Measurements from ENCODE around the gene SMARCA4.

The SMARCA4 gene

GRCh38 chr19:11035441-11036377, 74.9 kb downstream of the SMARCA4 start:
- DNase-seq (ENCODE audit: low read depth): peak; percentile 89

GRCh38 chr19:11038511-11038910, 77.7 kb downstream of the SMARCA4 start:
- no peak for DNase-seq (ENCODE audit: low read depth)

- no peak for DNase-seq (ENCODE audit: low read depth)
Measured at GRCh38 chr19:11041194-11041593, 80.4 kb downstream of the SMARCA4 start.

DNA sequence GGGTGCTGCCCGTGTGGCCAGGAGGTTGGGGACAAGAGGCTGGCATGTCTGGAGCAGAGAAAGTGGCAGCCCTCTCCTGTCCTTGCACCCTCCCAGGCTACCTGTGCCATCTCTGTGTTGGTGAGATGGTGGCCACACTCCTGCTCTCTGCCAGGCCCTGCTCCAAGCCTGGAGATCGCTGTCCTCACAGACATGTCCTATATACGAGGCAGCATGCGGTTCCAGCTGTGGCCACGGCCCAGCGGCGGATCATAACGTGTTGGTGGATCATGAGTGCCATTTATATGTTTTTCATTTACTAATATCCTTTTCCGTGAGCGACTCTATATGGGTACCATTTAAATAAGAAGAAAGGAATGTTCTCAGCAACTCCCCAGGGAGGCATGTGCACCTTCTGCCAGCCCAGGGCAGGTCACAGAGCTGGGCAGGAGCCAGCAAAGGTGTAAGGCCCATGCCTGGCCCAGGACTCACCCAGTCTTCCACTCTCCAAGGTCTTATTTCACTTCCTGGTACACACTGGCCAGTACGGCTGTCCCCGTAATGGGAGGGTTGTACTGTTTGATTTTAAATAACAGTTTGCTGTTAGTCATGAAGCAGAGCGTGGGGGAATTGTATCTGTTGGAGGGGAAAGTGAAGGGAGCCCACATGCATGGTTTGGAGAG, 81.3 kb downstream of the SMARCA4 start:
- DNase-seq (ENCODE audit: low read depth): no peak

DNA sequence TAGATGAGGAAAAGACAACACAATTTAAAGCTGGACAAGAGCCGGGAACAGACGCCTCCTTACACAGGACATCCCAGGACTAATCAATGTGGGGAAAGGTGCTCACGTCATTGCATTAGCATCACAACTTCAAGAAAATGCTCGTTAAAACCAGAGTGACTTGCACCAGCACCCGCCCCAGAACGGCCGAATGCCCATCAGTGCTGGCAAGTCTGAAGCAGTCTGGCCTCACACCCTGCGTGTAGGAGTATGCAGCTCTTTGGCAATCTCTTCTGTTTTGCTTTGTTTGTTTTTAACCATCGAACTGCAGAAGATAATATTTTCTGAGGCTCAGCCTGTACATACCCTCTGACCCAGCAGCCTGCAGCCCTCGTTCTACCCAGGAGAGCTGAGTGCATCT, 83.6 kb downstream of the SMARCA4 start:
- peak; percentile 74 for DNase-seq (ENCODE audit: low read depth)

DNA sequence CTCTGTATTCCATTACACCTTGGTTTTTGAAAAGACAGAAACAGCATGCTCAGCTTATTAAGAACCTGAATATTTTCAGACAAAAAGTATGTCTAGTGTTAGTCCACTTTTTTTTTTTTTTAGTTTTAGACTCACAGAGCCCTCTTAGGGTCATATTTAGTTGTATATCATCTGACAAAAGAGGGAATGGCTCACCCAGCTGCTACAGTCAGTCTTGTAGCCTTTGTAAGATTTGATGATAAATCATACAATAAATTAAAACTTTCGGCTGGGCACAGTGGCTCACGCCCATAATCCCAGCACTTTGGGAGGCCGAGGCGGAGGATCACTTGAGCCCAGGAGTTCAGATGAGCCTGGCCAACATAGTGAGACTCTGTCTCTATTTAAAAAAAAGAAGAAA, 84.7 kb downstream of the SMARCA4 start:
- no peak for DNase-seq (ENCODE audit: low read depth)

- DNase-seq (ENCODE audit: low read depth): no peak
Measured at GRCh38 chr19:11046605-11047354, 86.0 kb downstream of the SMARCA4 start.

DNA sequence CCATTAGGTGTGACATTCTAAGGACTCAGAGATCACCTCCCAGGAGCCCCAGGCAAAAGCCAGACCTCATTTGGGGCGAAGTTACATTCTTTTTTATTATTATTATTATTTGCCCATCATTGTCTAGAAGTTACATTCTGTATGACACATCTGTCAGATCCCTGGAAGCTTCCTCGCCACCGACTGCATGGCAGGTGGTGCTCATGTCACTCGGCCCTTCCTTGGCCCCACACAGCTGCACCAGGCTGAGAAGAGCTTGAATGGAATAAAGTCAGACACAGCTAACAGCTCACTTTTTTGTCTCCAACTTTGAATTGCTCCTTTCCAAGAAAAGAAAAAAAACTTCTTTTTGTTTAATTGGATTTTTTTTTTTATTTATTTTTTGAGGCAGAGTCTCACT, 87.0 kb downstream of the SMARCA4 start:
- DNase-seq (ENCODE audit: low read depth): no peak

DNA sequence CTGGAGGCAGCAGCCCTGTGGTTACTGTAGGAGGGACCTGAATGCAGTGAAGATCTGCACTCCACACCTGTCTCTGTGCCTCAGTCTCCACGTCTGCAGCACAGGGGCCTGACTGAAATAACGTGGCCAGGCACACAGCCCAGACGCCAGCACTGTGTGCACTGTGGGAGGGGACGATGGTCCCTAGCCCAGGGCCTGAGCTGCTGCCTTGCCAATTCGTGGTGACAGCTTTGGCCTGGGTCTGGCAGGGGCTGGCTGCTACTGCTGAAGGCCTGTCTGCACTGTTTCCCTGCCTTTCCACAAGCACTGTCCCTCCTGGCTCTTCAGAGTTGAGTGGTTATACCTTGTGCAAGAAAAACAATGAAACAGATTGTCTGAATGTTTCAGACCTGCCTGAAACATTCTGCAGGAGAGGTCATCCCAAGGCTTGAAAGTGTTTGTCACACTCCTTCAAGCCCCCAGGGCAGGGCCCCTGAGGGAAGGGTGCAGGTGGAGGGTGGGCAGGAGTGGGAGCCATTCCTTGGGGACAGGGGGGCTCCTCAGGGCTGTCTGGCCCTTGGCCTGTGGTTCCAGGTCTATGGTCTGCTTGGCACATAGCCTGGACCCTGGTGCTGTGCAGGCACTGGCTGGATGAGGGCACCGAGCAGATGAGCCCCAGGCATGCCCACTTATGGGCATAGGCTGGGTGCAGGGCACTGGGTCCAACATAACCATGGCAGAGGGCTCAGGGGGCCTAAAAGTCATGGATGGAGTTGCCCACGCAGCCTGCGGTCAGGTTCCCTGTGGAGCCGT, 89.7 kb downstream of the SMARCA4 start:
- DNase-seq (ENCODE audit: low read depth): no peak

DNA sequence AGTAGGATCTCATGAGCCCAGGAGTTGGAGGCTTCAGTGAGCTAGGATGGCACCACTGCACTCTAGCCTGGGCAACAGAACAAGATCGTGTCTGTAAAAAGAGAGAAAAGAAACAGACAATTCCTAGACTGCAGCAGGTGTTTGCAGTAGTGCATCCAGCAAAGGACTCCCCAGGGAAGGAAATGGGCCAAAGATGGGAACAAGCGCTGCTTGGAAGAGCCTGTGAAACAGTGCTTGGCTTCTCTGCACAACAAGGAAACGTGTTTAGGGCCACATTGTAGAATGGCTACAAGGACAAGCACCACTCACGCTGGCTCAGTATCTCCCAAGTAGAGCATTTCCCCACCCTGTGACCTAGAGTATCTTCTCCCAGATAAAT, 93.0 kb downstream of the SMARCA4 start:
- no peak for DNase-seq (ENCODE audit: low read depth)

DNA sequence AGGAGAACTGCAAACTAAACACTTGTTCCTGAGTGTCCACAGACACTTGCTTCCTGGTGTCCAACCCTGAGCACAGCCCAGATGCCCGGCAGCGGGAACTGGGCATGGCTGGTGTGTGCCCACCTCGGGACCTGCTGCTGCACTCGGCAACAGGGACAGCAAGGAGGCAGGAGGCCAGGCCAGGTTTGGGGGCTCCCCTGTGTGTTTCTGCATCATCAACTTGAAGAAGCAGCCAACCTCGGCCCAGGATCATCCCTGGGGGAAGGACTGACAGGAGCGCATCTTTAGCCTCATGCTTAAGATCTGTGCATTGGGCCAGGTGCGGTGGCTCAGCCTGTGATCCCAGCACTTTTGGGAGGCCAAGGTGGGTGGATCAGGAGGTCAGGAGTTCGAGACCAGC, 93.4 kb downstream of the SMARCA4 start:
- DNase-seq (ENCODE audit: low read depth): no peak

DNA sequence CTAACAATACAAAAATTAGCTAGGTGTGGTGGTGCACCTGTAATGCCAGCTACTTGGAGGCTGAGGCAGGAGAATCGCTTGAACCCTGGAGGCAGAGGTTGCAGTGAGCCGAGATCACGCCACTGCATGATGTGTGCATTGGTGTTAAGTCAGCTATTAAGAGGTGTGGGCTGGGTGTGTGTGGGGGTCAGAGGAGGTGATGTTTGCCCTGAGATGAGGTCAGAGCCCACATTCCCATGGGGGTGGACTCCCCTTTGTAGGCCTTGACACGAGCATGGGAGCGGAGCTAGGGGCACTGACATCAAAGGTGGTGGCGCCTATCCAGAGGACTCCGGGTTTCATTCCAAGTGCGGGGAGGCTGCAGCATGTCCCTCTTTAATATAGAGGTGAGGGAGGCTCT, 93.8 kb downstream of the SMARCA4 start:
- DNase-seq (ENCODE audit: low read depth): no peak

- no peak for DNase-seq (ENCODE audit: low read depth)
Measured at GRCh38 chr19:11058246-11059030, 97.6 kb downstream of the SMARCA4 start.

- DNase-seq (ENCODE audit: low read depth): no peak
Measured at GRCh38 chr19:11059511-11060358, 98.9 kb downstream of the SMARCA4 start.

DNA sequence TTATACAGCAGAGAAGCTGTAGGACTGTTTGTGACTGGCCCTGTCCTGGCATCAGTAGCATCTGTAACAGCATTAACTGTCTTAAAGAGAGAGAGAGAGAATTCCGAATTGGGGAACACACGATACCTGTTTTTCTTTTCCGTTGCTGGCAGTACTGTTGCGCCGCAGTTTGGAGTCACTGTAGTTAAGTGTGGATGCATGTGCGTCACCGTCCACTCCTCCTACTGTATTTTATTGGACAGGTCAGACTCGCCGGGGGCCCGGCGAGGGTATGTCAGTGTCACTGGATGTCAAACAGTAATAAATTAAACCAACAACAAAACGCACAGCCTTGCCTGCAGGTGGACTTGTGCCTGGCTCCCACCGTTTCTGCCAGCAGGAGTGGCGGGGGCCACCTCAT, 101.1 kb downstream of the SMARCA4 start:
- DNase-seq (ENCODE audit: low read depth): no peak

GRCh38 chr19:11063434-11063833, 102.6 kb downstream of the SMARCA4 start:
- no peak for DNase-seq (ENCODE audit: low read depth)

GRCh38 chr19:11064831-11065303, 104.0 kb downstream of the SMARCA4 start:
- DNase-seq (ENCODE audit: low read depth): peak; percentile 25

DNA sequence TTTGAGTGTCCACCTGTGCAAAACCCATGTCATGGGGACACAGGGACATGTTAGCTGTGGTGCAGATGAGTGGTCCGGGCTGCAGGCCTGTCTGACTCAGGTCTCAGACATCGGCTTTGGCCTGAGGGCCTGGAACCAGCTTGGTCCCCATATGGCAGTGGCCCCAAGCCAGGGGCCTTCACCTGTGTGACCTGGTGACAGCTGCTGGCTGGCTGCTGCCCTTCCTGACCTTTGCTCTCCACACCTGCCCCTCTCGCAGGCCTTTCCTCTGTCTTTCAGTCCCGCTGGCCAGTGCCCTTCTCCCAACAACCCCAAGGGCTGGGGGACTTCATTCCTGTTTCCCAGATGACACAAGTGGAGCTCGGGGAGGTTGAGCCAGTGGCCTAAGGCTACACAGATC, 105.5 kb downstream of the SMARCA4 start:
- DNase-seq (ENCODE audit: low read depth): no peak

DNA sequence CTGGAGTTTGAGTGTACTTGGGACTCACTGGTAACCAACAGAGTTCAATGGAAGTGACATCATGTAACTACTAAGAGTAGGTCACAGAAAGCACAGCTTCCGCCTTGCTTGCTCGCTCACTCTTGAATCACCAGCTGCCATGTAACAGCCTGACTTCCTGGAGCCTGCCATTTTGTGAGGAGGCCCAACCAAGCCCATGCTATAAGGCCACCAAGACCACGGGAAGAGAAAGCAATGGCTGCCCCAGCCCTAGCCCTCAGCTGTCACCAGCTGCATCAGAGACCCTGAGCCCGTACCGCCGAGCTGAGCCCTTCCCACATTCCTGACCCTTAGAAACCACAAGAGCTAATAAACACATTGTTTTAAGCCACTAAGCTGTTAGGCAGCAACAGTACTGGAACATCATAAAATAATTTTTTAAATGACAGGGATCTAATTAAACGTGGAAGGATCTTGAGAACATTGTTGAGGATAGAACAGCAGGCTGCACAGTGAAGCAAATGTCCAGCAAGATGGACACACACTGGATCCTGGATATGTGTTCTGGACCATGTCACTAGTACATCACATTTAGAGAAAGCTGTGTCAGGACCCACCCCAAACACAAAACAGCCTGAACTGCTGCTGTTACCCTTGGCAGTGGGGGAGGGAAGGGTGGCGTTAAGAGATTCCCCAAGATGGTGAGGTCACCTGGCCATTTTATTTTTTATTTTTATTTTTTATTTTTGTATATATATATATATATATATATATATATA, 106.7 kb downstream of the SMARCA4 start:
- no peak for DNase-seq (ENCODE audit: low read depth)

Data from fibroblast of gingiva (primary cell).